ENCODE results near the gene MORN5.

Gene MORN5

GRCh38 chr9:122141671-122142070, 18.0 kb upstream of the MORN5 start:
- no peak for TF ChIP-seq CTCF (IDR thresholded peaks at IDR 0.05)

GRCh38 chr9:122143296-122143695, 16.4 kb upstream of the MORN5 start:
- no peak for TF ChIP-seq CTCF (IDR thresholded peaks at IDR 0.05)

GRCh38 chr9:122143876-122144405, 15.8 kb upstream of the MORN5 start:
- no peak for TF ChIP-seq CTCF (IDR thresholded peaks at IDR 0.05)

- peak; percentile 31; the same call in 1 of the 2 replicates for TF ChIP-seq CTCF (IDR thresholded peaks at IDR 0.05)
Measured at GRCh38 chr9:122144836-122145591, 14.7 kb upstream of the MORN5 start.

- TF ChIP-seq CTCF (IDR thresholded peaks at IDR 0.05), result no peak
Measured at GRCh38 chr9:122145592-122145863, 14.2 kb upstream of the MORN5 start.

- no peak for TF ChIP-seq CTCF (IDR thresholded peaks at IDR 0.05)
Measured at GRCh38 chr9:122151267-122151828, 8.4 kb upstream of the MORN5 start.

- TF ChIP-seq CTCF (IDR thresholded peaks at IDR 0.05), result no peak
Measured at GRCh38 chr9:122155796-122156195, 3.9 kb upstream of the MORN5 start.

Measured in LNCAP (cell line).